IPS-NIHi7 (cell line): ENCODE results near the gene CDK9.
"Not testable (repeated sequence)": the region's sequence is repeated elsewhere in the genome, so short reads cannot be mapped to it uniquely, and the experiment has no call there.

Source experiments
- DNase-seq: peaks from one replicate; pipeline ENCODE4 v3.0.0; 2012; ENCODE audit warnings: mixed read lengths; ENCODE audit errors: extremely low spot score

The CDK9 gene

DNA sequence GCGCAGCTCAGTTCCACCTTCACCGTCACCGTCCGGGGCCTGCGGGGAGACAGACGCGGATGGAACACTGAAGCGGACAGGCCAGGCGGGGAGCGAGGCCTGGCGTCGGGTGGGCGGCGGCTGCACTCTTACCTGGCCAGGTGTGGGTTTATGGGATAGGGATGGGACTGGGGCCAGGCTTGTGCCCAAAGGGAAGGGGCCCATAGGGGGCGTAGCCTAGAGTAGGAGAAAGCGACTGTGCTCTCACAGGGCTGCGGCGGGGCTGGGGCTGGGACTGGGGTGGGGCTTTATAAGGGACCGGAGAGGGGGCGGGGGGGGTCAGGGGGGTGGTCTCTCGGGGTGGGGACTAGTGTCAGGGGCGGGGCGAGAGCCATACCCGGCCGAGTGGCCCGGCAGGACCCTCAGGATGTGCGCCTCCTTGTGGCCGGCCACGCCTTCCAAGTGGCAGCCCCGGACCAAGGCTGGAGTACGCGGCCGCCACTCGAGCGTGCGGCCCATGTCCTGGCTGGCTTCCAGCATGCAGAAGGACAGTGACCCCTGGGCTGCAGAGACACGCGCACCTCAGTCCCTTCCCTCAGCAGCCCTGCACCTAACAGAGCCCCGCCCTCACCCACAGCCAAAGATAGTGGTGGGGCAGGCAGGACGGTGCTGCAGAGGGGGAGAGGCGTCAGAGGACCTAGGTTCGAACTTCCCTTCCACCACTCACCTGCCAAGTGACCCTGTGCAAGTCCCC is 39.7 kb downstream of the CDK9 start:
- DNase-seq, result peak; percentile 91

- DNase-seq, result no peak
Observed at GRCh38 chr9:127826253-127826913, 40.5 kb downstream of the CDK9 start.

DNA sequence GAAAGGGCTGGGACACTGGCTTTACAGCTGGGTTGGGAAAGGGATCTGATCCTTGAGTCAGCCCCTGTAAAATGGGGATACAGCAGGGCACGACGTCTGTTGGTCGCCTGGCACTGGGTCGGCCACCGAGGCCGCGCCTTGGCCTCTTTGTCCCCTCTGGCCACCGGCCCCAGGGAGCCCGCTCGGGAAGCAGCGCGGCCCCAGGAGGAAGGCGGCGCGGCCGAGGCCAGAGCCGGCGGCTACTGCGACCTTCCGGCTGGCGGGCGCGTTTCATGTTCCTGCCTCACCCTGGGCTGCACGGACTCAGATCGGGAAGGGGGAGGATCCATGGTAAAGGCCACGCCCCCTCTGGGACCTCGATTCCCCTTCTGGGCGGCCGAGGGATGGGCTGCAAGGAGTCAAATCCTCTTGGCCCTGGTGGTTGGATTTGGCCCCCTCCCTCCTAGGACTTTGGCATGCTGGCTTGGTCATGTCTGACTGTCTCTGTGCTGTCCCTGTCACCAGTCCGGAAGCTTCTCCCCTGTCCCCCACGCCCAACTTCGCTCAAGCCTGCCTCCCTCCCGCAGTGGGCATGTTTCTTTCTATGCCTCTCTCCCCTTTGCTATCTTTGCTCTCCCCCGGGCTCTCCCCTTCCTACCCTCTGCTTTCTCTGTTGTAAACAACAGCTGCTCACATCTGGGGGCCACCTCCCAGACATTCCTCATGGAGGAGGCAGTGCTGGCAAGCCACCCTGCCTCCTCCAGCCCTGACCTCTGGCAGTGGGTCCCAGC is 42.6 kb downstream of the CDK9 start:
- DNase-seq, result peak; percentile 98

DNA sequence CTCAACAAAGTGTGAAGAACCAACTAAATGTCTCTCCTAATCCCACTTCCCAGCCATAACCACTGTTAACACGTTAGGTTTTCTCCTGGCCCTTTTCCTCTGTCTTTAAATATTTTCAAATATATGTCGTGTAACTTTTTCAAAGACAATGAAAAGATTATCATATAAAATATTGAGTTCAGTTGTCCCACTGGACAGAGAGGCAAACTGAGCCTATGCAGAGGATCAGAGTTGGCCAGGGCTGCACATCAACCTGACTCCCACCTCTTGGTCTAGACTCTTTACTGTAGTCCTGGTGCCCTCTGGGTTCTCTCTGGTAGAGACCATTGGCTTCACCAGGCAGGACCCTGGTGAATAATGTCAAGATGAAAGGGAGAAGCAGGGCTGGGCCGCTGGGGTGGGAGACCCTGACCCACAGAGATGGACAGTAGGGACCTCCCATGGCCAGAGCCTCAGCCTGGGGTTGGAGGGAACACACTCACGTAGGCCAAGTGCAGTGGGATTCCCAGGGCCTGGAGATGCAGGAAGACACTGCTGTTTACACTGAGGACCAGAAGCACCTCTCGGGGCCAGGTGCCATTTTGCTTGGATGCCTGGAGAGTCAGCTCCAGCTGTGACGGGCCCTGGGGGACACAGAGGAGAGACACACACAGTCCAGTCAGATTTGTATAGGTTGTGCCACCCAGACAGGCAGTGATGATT is 43.5 kb downstream of the CDK9 start:
- DNase-seq, result no peak

DNA sequence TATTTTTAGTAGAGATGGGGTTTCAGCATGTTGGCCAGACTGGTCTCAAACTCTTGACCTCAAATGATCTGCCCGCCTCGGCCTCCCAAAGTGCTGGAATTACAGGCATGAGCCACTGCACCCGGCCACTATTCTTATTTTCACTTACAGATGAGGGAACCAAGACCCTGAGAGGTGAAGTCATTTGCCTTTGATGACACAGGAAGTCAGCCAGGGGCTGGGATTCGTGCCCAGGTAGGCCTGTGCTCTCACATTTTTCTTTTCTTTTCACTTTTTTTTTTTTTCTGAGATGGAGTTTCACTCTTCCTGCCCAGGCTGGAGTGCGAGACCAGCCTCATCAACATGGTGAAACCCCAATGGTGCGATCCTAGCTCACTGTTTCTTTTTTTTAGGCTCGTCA is 46.4 kb downstream of the CDK9 start:
- no peak for DNase-seq

- DNase-seq, result no peak
Observed at GRCh38 chr9:127833555-127833954, 47.7 kb downstream of the CDK9 start.

- DNase-seq, result no peak
Observed at GRCh38 chr9:127835991-127836516, 50.2 kb downstream of the CDK9 start.

DNA sequence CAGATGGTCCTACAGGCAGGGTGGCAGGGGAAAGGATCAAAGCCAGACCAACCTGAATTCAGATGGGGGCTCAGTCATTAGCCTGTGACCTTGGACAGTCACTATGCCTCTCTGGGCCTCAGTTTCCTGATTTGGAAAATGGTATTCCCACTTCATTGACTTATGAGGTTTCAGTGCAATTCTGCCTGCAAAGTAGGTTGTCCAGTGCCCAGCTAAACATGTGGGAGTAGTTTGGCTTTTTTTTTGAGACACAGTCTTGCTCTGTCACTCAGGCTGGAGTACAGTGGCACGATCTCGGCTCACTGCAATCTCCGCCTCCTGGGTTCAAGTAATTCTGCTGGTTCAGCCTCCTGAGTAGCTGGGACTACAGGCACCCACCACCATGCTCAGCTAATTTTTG is 50.7 kb downstream of the CDK9 start:
- not testable (repeated sequence) for DNase-seq

- no peak for DNase-seq
Observed at GRCh38 chr9:127837346-127837745, 51.5 kb downstream of the CDK9 start.

DNA sequence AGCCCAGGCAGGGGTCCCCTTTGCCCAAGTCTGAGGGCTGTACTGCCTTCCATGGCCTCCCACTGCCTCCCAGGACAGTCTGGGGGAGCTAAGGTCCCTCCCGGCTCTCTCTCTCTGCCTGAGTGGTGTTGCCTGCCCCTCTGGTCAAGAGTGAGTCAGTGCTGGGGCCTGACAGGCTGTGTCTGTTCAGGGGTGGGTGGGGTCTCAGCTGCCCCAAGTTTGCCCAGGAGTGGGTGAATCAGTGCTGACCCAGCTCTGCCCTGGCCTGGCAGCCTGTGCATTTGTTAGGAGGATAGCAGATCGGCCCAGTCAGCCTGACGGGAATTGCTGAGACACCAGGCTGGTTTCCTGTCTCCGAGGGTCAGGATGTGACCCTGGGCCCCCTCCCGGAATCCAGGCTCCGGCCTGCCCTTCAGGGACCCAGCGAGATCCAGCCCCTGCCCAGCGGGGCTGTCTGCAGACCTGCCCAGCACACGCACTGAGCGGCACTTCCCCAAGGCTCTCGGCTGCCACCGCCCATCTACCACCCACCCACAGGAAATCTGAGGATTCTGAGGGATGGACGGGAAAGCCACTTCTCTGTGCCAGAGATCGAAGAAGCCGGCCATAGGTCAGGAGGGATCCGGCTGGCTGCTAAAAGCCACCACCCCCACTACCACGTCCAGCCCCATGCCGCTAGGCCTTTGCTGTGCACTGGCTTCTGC is 52.7 kb downstream of the CDK9 start:
- DNase-seq, result no peak
